Activated naive CD8-positive, alpha-beta T cell (primary cell): Measurements from ENCODE around the gene GATM.

ENCODE experiments used
- H3K27ac Mint-ChIP-seq: one replicate; pipeline ENCODE4 v1.8.0; 2021; ENCODE audit warnings: mixed read lengths
- H3K27me3 Mint-ChIP-seq: one replicate; pipeline ENCODE4 v1.8.0; 2021; ENCODE audit warnings: mixed read lengths
- H3K36me3 Mint-ChIP-seq: one replicate; pipeline ENCODE4 v1.8.0; 2021; ENCODE audit warnings: mixed read lengths
- H3K4me1 Mint-ChIP-seq: one replicate; pipeline ENCODE4 v1.8.0; 2021; ENCODE audit warnings: low read depth, mixed read lengths
- H3K4me3 Mint-ChIP-seq: one replicate; pipeline ENCODE4 v1.8.0; 2021; ENCODE audit warnings: mild to moderate bottlenecking, mixed read lengths
- H3K9me3 Mint-ChIP-seq: one replicate; pipeline ENCODE4 v1.8.0; 2021; ENCODE audit warnings: low read depth, mixed read lengths

The GATM gene

DNA sequence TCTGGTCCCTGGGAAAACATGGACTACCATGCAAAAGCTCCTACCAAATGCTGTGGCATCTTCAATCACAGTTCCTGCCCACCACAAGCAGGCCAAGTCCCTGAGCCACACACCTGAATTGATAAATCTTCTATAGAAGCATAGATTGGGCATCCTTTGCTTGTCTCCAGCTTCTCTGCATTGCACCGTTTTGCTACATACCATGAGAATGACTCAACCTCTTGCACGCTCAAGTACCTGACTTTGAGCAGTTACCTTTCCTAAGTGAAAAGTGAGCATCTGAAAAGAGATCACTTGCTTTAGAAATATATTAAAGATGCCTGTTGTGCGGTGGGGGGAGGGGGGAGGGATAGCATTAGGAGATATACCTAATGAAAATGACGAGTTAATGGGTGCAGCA is 31.3 kb downstream of the GATM start:
- Mint-ChIP-seq H3K9me3 (no peaks in the 10 kb centered on the region), H3K27ac (no peak overlapping the region), H3K4me1 (no peaks in the 10 kb centered on the region), H3K27me3 (peaks cover 18% of the 10 kb centered on the region), H3K4me3 (no peak overlapping the region), H3K36me3 (no peaks in the 10 kb centered on the region)

GRCh38 chr15:45346381-45346780 is 32.0 kb downstream of the GATM start:
- no peaks in the 10 kb centered on the region for H3K36me3 Mint-ChIP-seq
- no peak overlapping the region for H3K4me3 Mint-ChIP-seq
- no peaks in the 10 kb centered on the region for H3K4me1 Mint-ChIP-seq
- H3K9me3 Mint-ChIP-seq, result no peaks in the 10 kb centered on the region
- no peak overlapping the region for H3K27ac Mint-ChIP-seq
- peaks cover 18% of the 10 kb centered on the region for H3K27me3 Mint-ChIP-seq

GRCh38 chr15:45343258-45343860 is 35.0 kb downstream of the GATM start:
- Mint-ChIP-seq H3K27ac (no peak overlapping the region), H3K4me3 (no peak overlapping the region), H3K9me3 (peaks cover 2% of the 10 kb centered on the region), H3K27me3 (peaks cover 9% of the 10 kb centered on the region), H3K36me3 (peaks cover under 1% of the 10 kb centered on the region), H3K4me1 (peaks cover 3% of the 10 kb centered on the region)

DNA sequence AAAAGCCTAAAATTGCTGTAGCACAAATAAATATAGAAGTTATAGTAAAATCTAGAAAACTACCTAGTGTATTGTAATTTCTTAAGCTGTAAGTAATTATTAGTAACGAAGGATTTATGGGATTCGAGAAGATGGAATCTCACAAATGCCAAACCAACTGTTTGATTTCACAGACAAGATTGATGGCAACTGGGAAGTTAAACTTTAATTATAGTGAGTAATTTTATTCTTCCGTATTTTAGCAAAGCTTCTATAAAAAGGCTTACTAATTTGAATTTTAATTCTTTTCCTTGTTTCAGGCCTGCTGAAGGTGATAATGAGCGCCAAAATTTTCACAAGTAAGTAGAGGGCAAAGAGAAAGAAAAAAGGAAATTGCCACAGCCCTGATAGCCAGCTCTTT is 36.6 kb downstream of the GATM start:
- H3K27me3 Mint-ChIP-seq, result peaks cover 1% of the 10 kb centered on the region
- H3K9me3 Mint-ChIP-seq, result peaks cover 4% of the 10 kb centered on the region
- peaks cover 5% of the 10 kb centered on the region for H3K4me1 Mint-ChIP-seq
- H3K27ac Mint-ChIP-seq, result no peak overlapping the region
- peaks cover 2% of the 10 kb centered on the region for H3K36me3 Mint-ChIP-seq
- H3K4me3 Mint-ChIP-seq, result no peak overlapping the region

- Mint-ChIP-seq H3K36me3 (peaks cover 2% of the 10 kb centered on the region), H3K9me3 (peaks cover 4% of the 10 kb centered on the region), H3K27ac (no peak overlapping the region), H3K4me3 (no peak overlapping the region), H3K4me1 (peaks cover 5% of the 10 kb centered on the region), H3K27me3 (peaks cover 1% of the 10 kb centered on the region)
Observed at GRCh38 chr15:45340429-45340828, 37.9 kb downstream of the GATM start.

- no peak overlapping the region for H3K27ac Mint-ChIP-seq
- H3K36me3 Mint-ChIP-seq, result peaks cover 2% of the 10 kb centered on the region
- H3K4me1 Mint-ChIP-seq, result peaks cover 10% of the 10 kb centered on the region
- H3K4me3 Mint-ChIP-seq, result no peak overlapping the region
- peaks cover 4% of the 10 kb centered on the region for H3K9me3 Mint-ChIP-seq
- peaks cover 1% of the 10 kb centered on the region for H3K27me3 Mint-ChIP-seq
Observed at GRCh38 chr15:45338417-45338816, 39.9 kb downstream of the GATM start.

- H3K4me3 Mint-ChIP-seq, result no peak overlapping the region
- H3K27ac Mint-ChIP-seq, result no peak overlapping the region
- H3K9me3 Mint-ChIP-seq, result peaks cover 4% of the 10 kb centered on the region
- no peaks in the 10 kb centered on the region for H3K27me3 Mint-ChIP-seq
- H3K36me3 Mint-ChIP-seq, result peaks cover 2% of the 10 kb centered on the region
- peaks cover 10% of the 10 kb centered on the region for H3K4me1 Mint-ChIP-seq
Observed at GRCh38 chr15:45337224-45337623, 41.1 kb downstream of the GATM start.

- Mint-ChIP-seq H3K27me3 (peaks cover 1% of the 10 kb centered on the region), H3K4me3 (no peak overlapping the region), H3K4me1 (peaks cover 9% of the 10 kb centered on the region), H3K9me3 (peaks cover 4% of the 10 kb centered on the region), H3K27ac (no peak overlapping the region), H3K36me3 (peaks cover 2% of the 10 kb centered on the region)
Observed at GRCh38 chr15:45333550-45333949, 44.8 kb downstream of the GATM start.

DNA sequence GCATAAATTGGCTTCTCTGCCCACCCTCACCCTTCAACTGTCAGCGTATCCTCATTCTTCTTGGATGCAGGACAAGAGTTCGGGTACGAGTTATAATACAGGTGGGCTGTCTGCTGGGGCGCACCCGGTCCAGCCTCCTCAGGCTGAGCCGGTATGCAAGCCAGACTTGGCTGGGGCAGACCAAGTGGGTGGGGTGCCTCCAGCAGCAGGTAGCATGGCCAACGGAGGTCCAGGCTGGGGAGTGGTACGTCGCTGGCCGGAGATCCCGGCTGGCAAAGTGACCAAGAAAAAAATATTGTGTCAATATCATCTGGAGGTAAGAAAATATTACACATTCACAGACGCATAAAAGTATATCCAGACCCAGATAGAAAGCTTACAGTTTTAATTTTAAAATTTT is 45.6 kb downstream of the GATM start:
- Mint-ChIP-seq H3K9me3 (no peaks in the 10 kb centered on the region), H3K27me3 (peaks cover 1% of the 10 kb centered on the region), H3K27ac (no peak overlapping the region), H3K36me3 (no peaks in the 10 kb centered on the region), H3K4me1 (peaks cover 4% of the 10 kb centered on the region), H3K4me3 (no peak overlapping the region)

DNA sequence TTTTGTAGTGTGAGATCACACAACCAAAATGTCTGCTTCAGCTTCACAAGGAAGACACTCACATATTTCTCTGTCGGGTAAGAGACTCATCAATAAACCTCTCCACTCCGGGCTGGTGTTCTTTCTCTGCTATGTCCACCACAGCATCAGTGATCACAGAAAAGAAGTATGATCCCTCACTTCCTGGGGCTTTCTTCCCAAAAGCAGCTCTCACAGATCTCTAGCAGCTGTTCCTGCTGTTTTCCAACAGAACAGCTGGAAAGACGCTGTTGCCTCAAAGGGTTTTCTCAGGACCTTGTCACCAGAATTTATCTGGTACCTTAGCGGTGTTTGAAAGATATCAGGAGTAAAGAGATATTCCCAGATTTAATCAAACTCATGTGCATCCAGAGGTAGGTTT is 46.4 kb downstream of the GATM start:
- no peak overlapping the region for H3K27ac Mint-ChIP-seq
- no peaks in the 10 kb centered on the region for H3K36me3 Mint-ChIP-seq
- no peaks in the 10 kb centered on the region for H3K9me3 Mint-ChIP-seq
- H3K4me3 Mint-ChIP-seq, result no peak overlapping the region
- H3K27me3 Mint-ChIP-seq, result peaks cover 4% of the 10 kb centered on the region
- H3K4me1 Mint-ChIP-seq, result peaks cover 4% of the 10 kb centered on the region

DNA sequence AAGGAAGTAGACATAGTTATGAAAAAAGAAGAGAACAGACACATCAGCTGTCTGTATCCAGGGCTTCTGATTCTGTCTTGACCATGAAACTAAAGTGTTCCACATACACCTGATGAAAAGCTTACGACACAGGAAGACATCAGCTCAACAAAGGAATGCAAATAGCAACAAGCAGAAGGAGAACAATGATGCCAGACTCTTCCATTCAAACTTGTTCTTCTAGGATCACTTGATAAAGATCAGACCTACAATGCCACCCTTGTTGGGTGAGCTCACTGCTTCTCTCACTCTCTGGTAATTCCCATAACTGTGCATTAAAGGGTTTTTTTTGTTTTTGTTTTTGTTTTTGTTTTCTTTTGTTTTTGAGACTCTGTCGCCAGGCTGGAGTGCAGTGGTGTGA is 49.7 kb downstream of the GATM start:
- Mint-ChIP-seq H3K4me1 (no peaks in the 10 kb centered on the region), H3K36me3 (no peaks in the 10 kb centered on the region), H3K27ac (no peak overlapping the region), H3K9me3 (no peaks in the 10 kb centered on the region), H3K27me3 (peaks cover 12% of the 10 kb centered on the region), H3K4me3 (no peak overlapping the region)

- no peaks in the 10 kb centered on the region for H3K4me1 Mint-ChIP-seq
- H3K27ac Mint-ChIP-seq, result no peak overlapping the region
- no peaks in the 10 kb centered on the region for H3K36me3 Mint-ChIP-seq
- no peak overlapping the region for H3K4me3 Mint-ChIP-seq
- H3K27me3 Mint-ChIP-seq, result peaks cover 14% of the 10 kb centered on the region
- no peaks in the 10 kb centered on the region for H3K9me3 Mint-ChIP-seq
Observed at GRCh38 chr15:45326741-45327140, 51.6 kb downstream of the GATM start.

DNA sequence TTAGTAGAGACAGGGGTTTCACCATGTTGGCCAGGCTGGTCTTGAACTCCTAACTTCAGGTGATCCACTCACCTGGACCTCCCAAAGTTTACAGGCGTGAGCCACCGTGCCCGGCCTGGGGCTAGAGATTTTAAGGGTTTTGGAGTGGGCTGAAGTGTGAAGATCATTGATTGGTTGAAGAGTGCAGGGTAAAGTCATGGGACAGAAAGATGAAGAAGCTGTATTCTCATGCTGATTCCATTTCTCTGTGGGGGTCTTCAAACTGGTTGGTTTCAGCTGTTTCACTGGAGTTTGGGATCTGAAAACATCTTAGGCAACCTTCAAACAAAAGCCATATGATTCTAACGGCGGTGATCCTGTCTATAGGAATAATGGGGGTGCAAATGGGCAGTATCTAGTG is 52.1 kb downstream of the GATM start:
- peaks cover 14% of the 10 kb centered on the region for H3K27me3 Mint-ChIP-seq
- no peaks in the 10 kb centered on the region for H3K9me3 Mint-ChIP-seq
- no peak overlapping the region for H3K4me3 Mint-ChIP-seq
- no peaks in the 10 kb centered on the region for H3K36me3 Mint-ChIP-seq
- H3K4me1 Mint-ChIP-seq, result no peaks in the 10 kb centered on the region
- H3K27ac Mint-ChIP-seq, result no peak overlapping the region

DNA sequence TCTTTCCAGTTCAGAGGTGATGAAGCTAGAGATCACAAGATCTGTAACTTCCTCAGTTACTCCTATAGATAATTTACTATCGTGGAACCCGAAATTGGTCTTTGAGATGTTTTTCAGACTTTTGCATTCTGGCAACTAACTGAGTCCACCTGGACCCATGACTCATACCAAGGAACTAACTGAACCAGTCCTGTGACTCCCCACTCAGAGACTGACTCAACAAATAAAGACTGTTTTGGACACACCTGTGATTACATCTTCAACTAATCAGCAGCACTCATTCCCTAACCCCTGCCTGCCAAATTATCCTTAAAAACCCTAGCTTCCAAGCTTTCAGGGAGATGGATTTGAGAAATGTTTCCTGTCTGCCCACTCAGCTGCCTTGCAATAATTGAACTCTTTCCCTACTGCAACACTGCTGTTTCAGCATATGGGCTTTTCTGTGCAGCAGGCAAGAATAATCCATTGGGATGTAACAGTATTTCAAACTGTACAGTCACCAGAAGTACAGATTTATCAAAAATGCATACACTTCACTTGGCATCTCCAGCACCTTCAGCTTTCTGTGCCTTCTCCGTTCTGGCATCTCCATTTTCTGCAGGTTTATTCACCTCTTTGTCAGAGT is 57.7 kb downstream of the GATM start:
- H3K27ac Mint-ChIP-seq, result no peak overlapping the region
- H3K9me3 Mint-ChIP-seq, result no peaks in the 10 kb centered on the region
- no peaks in the 10 kb centered on the region for H3K4me1 Mint-ChIP-seq
- H3K36me3 Mint-ChIP-seq, result no peaks in the 10 kb centered on the region
- peaks cover 9% of the 10 kb centered on the region for H3K27me3 Mint-ChIP-seq
- H3K4me3 Mint-ChIP-seq, result no peak overlapping the region

DNA sequence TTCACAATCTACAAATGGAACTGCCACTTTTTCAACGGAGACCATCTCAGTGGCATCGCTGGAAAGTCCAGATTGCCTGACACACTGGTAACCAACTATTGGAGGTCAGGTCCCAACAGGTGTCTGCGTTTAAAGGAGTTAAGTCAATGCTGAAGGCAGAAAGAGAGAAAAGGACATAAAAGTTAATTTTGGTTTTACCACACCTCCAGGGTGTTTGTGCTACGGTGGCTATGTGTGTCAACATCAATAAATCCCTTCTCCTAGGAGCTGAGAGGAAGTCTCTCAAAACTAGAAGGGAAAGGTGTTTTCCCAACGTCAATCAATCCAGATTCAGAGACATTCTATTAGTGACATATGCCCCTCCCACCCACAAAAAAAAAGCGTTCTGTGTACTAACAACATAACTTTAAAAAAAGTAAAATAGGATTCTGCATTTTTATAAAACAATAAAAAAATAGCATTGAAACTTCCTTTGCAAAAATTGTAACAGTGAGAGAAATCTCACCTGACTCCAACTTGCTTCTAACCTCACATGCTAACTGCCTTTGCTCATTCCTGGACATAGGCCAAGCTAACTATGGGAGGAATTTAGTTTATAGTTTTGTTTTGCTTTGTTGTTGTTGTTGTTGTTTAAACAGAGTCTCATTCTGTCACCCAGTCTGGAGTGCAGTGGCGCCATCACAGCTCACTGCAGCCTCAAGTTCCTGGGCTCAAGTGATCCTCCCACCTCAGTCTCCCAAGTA is 58.7 kb downstream of the GATM start:
- no peak overlapping the region for H3K27ac Mint-ChIP-seq
- no peaks in the 10 kb centered on the region for H3K36me3 Mint-ChIP-seq
- H3K9me3 Mint-ChIP-seq, result no peaks in the 10 kb centered on the region
- no peak overlapping the region for H3K4me3 Mint-ChIP-seq
- no peaks in the 10 kb centered on the region for H3K4me1 Mint-ChIP-seq
- H3K27me3 Mint-ChIP-seq, result peaks cover 9% of the 10 kb centered on the region
